ENCODE results near the gene LPP. TPM values are rescaled to one million over a fixed set of nuclear protein-coding genes. Genes with fewer than 3 reads are reported as not detected.

LPP gene
- polyA plus RNA-seq, 2 of the 4 experiments (the other 2 are of a cell fraction): 11.0 to 30.8 TPM

GRCh38 chr3:188807006-188807405, 653.0 kb downstream of the LPP start:
- ChIA-PET POLR2A (interaction anchor here (0.6 kb wide), 1 partner anchor 141 kb away, joined by 3 read pairs; no protein-coding TSS in a partner anchor), CTCF (interaction anchor here (1.0 kb wide), 1 partner anchor 9 kb away, joined by 3 read pairs; no protein-coding TSS in a partner anchor)
- Histone ChIP-seq H3K4me1 (no peaks in the 10 kb centered on the region), H3K4me3 (no peak overlapping the region), H3K9me3 (peaks cover 25% of the 10 kb centered on the region), H3K4me2 (no peak overlapping the region), H3K27ac (no peak overlapping the region)
- TF ChIP-seq NPAS2 (CRISPR knock-in tag; IDR thresholded peaks at IDR 0.05; ENCODE audit: borderline replicate concordance) (no peak), FOSB (CRISPR knock-in tag; IDR thresholded peaks at IDR 0.05) (no peak), SREBF2 (IDR thresholded peaks at IDR 0.05) (no peak), EHMT2 (IDR thresholded peaks at IDR 0.05; ENCODE audit: low read depth) (no peak), BHLHE40 (IDR thresholded peaks at IDR 0.05; ENCODE audit: low read depth, low read length) (no peak), ZNF302 (CRISPR knock-in tag; IDR thresholded peaks at IDR 0.05) (no peak), HMGXB4 (CRISPR knock-in tag; IDR thresholded peaks at IDR 0.05; ENCODE audit: borderline replicate concordance) (no peak), USF2 (IDR thresholded peaks at IDR 0.05) (no peak), CTCF (IDR thresholded peaks at IDR 0.05) (no peak), BCL3 (IDR thresholded peaks at IDR 0.05) (no peak), NFE2L2 (conservative IDR thresholded peaks at IDR 0.05; ENCODE audit: low read length) (no peak), ATOH8 (CRISPR knock-in tag; IDR thresholded peaks at IDR 0.05; ENCODE audit: low read depth) (no peak), ELK1 (IDR thresholded peaks at IDR 0.05; ENCODE audit: low read depth, low read length) (no peak), HOXA7 (CRISPR knock-in tag; IDR thresholded peaks at IDR 0.05) (no peak), RAD21 (conservative IDR thresholded peaks at IDR 0.05 in 1 of 2, IDR thresholded peaks at IDR 0.05 in 1 of 2) (no peak), CEBPB (IDR thresholded peaks at IDR 0.05) (no peak), GATA3 (IDR thresholded peaks at IDR 0.05; ENCODE audit: borderline replicate concordance) (no peak)
- ATAC-seq (no peak), DNase-seq (ENCODE audit: low read depth in 1 of 2, low spot score in 1 of 2) (peak in 1 of 2 experiments; percentile 30), FAIRE-seq (no peak)
- WGBS (ENCODE audit: missing lambda C conversion rate): 86% methylated on average over 1 of the region's 1 CpG

GRCh38 chr3:188812198-188812597, 658.2 kb downstream of the LPP start:
- WGBS (ENCODE audit: missing lambda C conversion rate): 90% methylated on average over 1 of the region's 1 CpG
- Histone ChIP-seq H3K4me3 (no peak overlapping the region), H3K4me1 (no peaks in the 10 kb centered on the region), H3K27ac (no peak overlapping the region), H3K9me3 (peaks cover 17% of the 10 kb centered on the region), H3K4me2 (no peak overlapping the region)
- FAIRE-seq: no peak
- no peak for DNase-seq (ENCODE audit: low read depth in 1 of 2, low spot score in 1 of 2)
- ChIA-PET POLR2A (no interaction called here), CTCF (interaction anchor here (1.2 kb wide), 1 partner anchor 10 kb away, joined by 3 read pairs; no protein-coding TSS in a partner anchor)
- ATAC-seq: no peak
- TF ChIP-seq JUNB (IDR thresholded peaks at IDR 0.05) (no peak), HOXB5 (CRISPR knock-in tag; IDR thresholded peaks at IDR 0.05) (no peak), MAZ (IDR thresholded peaks at IDR 0.05; ENCODE audit: borderline replicate concordance, low read depth, low read length) (no peak), KDM1A (IDR thresholded peaks at IDR 0.05; ENCODE audit: low read depth) (no peak), CHD4 (IDR thresholded peaks at IDR 0.05; ENCODE audit: borderline replicate concordance) (no peak), BCL3 (IDR thresholded peaks at IDR 0.05) (no peak), PBX3 (IDR thresholded peaks at IDR 0.05) (no peak), POLR2AphosphoS2 (conservative IDR thresholded peaks at IDR 0.05; ENCODE audit: low read length) (no peak), RNF2 (IDR thresholded peaks at IDR 0.05; ENCODE audit: borderline replicate concordance, low read depth) (no peak), MYC (IDR thresholded peaks at IDR 0.05; ENCODE audit: borderline replicate concordance, low read length) (no peak)
